ENCODE results near the gene TMEM98.

GRCh38 chr17:32943206-32943605, 15.3 kb downstream of the TMEM98 start:
- TF ChIP-seq MAX (IDR thresholded peaks at IDR 0.05; ENCODE audit: low read depth, low read length), result no peak
- no peak for TF ChIP-seq CTCF (IDR thresholded peaks at IDR 0.05; ENCODE audit: low read depth, low read length)
- TF ChIP-seq POLR2A (IDR thresholded peaks at IDR 0.05; ENCODE audit: extremely low read depth, insufficient read length), result no peak
